Endothelial cell of umbilical vein (primary cell): ENCODE results near the gene NTN4. TPM values are rescaled to one million over a fixed set of nuclear protein-coding genes. Genes with fewer than 3 reads are reported as not detected.

Experiments used
- BruUV-seq: library from RNA; stranded (reverse); fragments of 400-500 nt; replicated peaks from 2 replicates; lab custom pipeline; 2021; lab: Mats Ljungman, UMichigan
- CTCF ChIA-PET: fragments of 300-600, 350-600 bp; sonication (Branson Sonifier 250); formaldehyde crosslinking; loops from one replicate; lab custom pipeline; 2021; ENCODE audit warnings: antibody characterized with exemption, inconsistent platforms; lab: Charles Lee
- POLR2A ChIA-PET: fragments of 300-600, 350-600 bp; sonication (Branson Sonifier 250); formaldehyde crosslinking; loops from one replicate; lab custom pipeline; 2021; ENCODE audit warnings: antibody characterized with exemption, inconsistent platforms; lab: Charles Lee
- DNase-seq: peaks from one replicate; pipeline ENCODE4 v3.0.0-alpha.2; 2011; ENCODE audit warnings: low read depth, low spot score
- FAIRE-seq: peaks from 2 replicates; lab custom pipeline; 2011; peaks lifted over from hg19 to GRCh38; lab: Jason Lieb, UNC
- H2AFZ ChIP-seq: 2 replicates; pipeline ENCODE4 v1.6.0; 2012; ENCODE audit warnings: low read depth, low read length, control low read depth, inconsistent platforms
- H3K27ac ChIP-seq: 2 replicates; pipeline ENCODE4 v1.5.1; 2011; ENCODE audit warnings: low read depth, mild to moderate bottlenecking, control low read depth, low read length, moderate library complexity; ENCODE audit not compliant: insufficient read depth
- H3K27me3 ChIP-seq, 2 experiments: 2 replicates each; pipeline versions ENCODE4 v1.6.0 to v1.6.1; 2011; ENCODE audit warnings: low read length in 2 of 2, mixed read lengths in 1 of 2; ENCODE audit not compliant: control insufficient read depth in 2 of 2, insufficient read depth in 2 of 2
- H3K36me3 ChIP-seq, 2 experiments: 2 replicates in 1 of 2; 3 replicates in 1 of 2; pipeline ENCODE4 v1.5.1; 2011; ENCODE audit warnings: low read length in 2 of 2, mild to moderate bottlenecking in 1 of 2, moderate library complexity in 1 of 2; ENCODE audit not compliant: control insufficient read depth in 2 of 2, insufficient read depth in 2 of 2; ENCODE audit errors: extremely low read depth in 1 of 2
- H3K4me1 ChIP-seq: 3 replicates; pipeline ENCODE4 v1.5.1; 2011; ENCODE audit warnings: mild to moderate bottlenecking, low read length; ENCODE audit not compliant: control insufficient read depth, insufficient read depth; ENCODE audit errors: extremely low read depth
- H3K4me2 ChIP-seq: 2 replicates; pipeline ENCODE4 v1.6.1; 2011; ENCODE audit warnings: low read length, control low read depth, mixed read lengths; ENCODE audit not compliant: insufficient read depth
- H3K4me3 ChIP-seq, 3 experiments: fragments of 200-600 bp in 1 of 3; sonication (generic), shearing (Covaris generic) in 1 of 3; replicated peaks in 1 of 3; 2 replicates each; pipeline ENCODE4 v1.5.1; 2011 to 2016; ENCODE audit warnings: control low read depth in 3 of 3, low read length in 3 of 3, mild to moderate bottlenecking in 2 of 3, inconsistent platforms in 1 of 3, low read depth in 1 of 3, moderate library complexity in 1 of 3; ENCODE audit not compliant: insufficient read depth in 1 of 3
- H3K79me2 ChIP-seq: 2 replicates; pipeline ENCODE4 v1.6.0; 2012; ENCODE audit warnings: low read length, inconsistent platforms; ENCODE audit not compliant: control insufficient read depth, insufficient read depth
- H3K9ac ChIP-seq: replicated peaks from 2 replicates; pipeline ENCODE3; 2011; ENCODE audit warnings: low read length, control low read depth; ENCODE audit not compliant: insufficient read depth; ENCODE audit errors: extremely low read depth
- H3K9me1 ChIP-seq: replicated peaks from 3 replicates; pipeline ENCODE4 v1.6.0; 2011; ENCODE audit warnings: mild to moderate bottlenecking, low read length; ENCODE audit not compliant: control insufficient read depth, insufficient read depth; ENCODE audit errors: extremely low read depth
- H3K9me3 ChIP-seq: replicated peaks from 2 replicates; pipeline ENCODE4 v1.5.1; 2012; ENCODE audit warnings: low read length, inconsistent platforms; ENCODE audit not compliant: control insufficient read depth, insufficient read depth
- H4K20me1 ChIP-seq: replicated peaks from 2 replicates; pipeline ENCODE3; 2011; ENCODE audit warnings: mild to moderate bottlenecking, low read length; ENCODE audit not compliant: control insufficient read depth, insufficient read depth; ENCODE audit errors: extremely low read depth
- EZH2 ChIP-seq: IDR thresholded peaks from 2 replicates; pipeline ENCODE4 v1.6.1; 2012; ENCODE audit warnings: borderline replicate concordance, low read depth, mild to moderate bottlenecking, moderate library complexity, low read length, inconsistent platforms; ENCODE audit not compliant: severe bottlenecking
- FOS ChIP-seq: IDR thresholded peaks from 2 replicates; pipeline ENCODE4 v1.6.1; 2011; ENCODE audit warnings: mild to moderate bottlenecking, low read length, moderate library complexity, borderline replicate concordance; ENCODE audit not compliant: insufficient read depth
- GATA2 ChIP-seq: IDR thresholded peaks from 2 replicates; pipeline ENCODE4 v1.7.0; 2011; ENCODE audit warnings: low read depth, mild to moderate bottlenecking, moderate library complexity, mixed read lengths, low read length; ENCODE audit not compliant: insufficient read length, insufficient read depth
- JUN ChIP-seq: IDR thresholded peaks from 2 replicates; pipeline ENCODE4 v1.6.1; 2011; ENCODE audit warnings: borderline replicate concordance, low read depth; ENCODE audit not compliant: insufficient read length, insufficient read depth
- MYC ChIP-seq: IDR thresholded peaks from one replicate; pipeline ENCODE4 v1.6.1; 2011; ENCODE audit warnings: mild to moderate bottlenecking, low read depth, low read length
- POLR2A ChIP-seq: IDR thresholded peaks from 2 replicates; pipeline ENCODE4 v1.6.1; 2012; ENCODE audit warnings: low read depth, mild to moderate bottlenecking, control low read depth, low read length
- POLR2AphosphoS5 ChIP-seq: IDR thresholded peaks from 2 replicates; pipeline ENCODE4 v1.6.1; 2012; ENCODE audit warnings: low read depth, mild to moderate bottlenecking, control low read depth, low read length, moderate library complexity; ENCODE audit not compliant: insufficient read depth
- dilution Hi-C: fragments of 300-500 bp; cut with MboI; formaldehyde crosslinking; loops from one replicate; pipeline ENCODE4 v1.15.0; 2019; ENCODE audit warnings: low sequenced_read_pairs; ENCODE audit not compliant: extremely low pct_ligation_motif_present
- intact Hi-C: fragments of 100-400 bp; cut with micrococcal nuclease; formaldehyde crosslinking; loops from one replicate; pipeline ENCODE4 v1.10.0; 2022
- polyA plus RNA-seq, 4 experiments: library from polyadenylated mRNA; depleted of rRNA in 3 of 4; stranded (reverse) in 3 of 4; unstranded in 1 of 4; fragments of >200 nt; gene quantifications; 2 replicates each; pipeline versions ENCODE4 v1.2.1 to v1.2.3, GENCODE V29; 2011 to 2012; ENCODE audit warnings: missing spikeins in 1 of 4
- total RNA-seq: library from RNA; stranded (reverse); gene quantifications from 2 replicates; pipeline ENCODE4 v1.2.3, GENCODE V29; 2021
- TF ChIP-seq, protein P1 (sequence below), 2 donors: IDR thresholded peaks; 1 replicate in 1 of 2; 2 replicates in 1 of 2; pipeline ENCODE4 v1.5.1; 2011; ENCODE audit warnings: low read length in 2 of 2, mild to moderate bottlenecking in 2 of 2, moderate library complexity in 2 of 2, control low read depth in 1 of 2, inconsistent platforms in 1 of 2, low read depth in 1 of 2; ENCODE audit not compliant: insufficient read depth in 1 of 2; ENCODE audit errors: extremely low read depth in 1 of 2
- TF ChIP-seq, protein P2 (sequence below): IDR thresholded peaks from 2 replicates; pipeline ENCODE4 v1.6.1; 2011; ENCODE audit not compliant: insufficient read depth, insufficient read length

Gene NTN4
- total and polyA plus RNA-seq, 2 donors (not counting 3 experiments of a cell fraction or from before 2014, with no cell fraction given): 120 to 317 TPM

DNA sequence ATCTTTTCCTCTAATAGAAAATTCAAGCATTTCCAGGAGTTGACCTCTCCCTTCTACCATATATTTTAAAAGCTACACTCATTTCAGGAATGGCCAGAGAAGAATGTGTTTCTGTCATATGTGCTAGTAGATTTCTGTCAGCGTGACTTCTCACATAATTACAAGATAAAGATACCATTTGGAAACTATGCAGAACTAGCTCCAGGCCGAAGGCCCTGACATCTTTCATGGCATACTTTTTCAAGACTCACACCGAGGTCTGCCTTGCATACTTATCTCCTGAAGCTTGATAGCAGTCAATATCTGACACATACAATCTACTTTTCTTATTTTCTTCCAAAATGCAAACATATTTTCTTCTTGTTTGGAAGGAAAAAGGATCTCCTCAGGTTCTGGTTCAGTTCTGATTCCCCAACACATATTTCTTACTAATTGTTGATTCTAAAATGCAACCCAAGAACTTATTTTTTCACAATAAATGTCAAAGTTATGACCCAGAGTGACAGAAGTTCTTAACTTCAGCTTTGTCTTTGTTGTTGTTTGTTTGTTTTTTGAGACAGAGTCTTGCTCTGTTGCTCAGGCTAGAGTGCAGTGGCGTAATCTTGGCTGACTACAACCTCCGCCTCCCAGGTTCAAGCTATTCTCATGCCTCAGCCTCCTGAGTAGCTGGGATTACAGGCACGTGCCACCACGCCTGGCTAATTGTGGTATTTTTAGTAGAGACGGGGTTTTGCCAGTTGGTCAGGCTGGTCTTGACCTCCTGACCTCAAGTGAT lies 99.5 kb downstream of the NTN4 start:
- Histone ChIP-seq H3K27me3 (no peaks in the 10 kb centered on the region), H4K20me1 (no peaks in the 10 kb centered on the region), H3K79me2 (no peaks in the 10 kb centered on the region), H3K9me3 (no peaks in the 10 kb centered on the region), H3K4me3 (no peak overlapping the region), H3K27ac (no peak overlapping the region), H3K36me3 (peaks cover 0 to 6% of the 10 kb centered on the region in 2 experiments), H3K4me2 (no peak overlapping the region), H3K4me1 (no peaks in the 10 kb centered on the region), H3K9ac (no peak overlapping the region), H3K9me1 (no peaks in the 10 kb centered on the region), H2AFZ (no peak overlapping the region)
- ChIA-PET CTCF (no interaction called here), POLR2A (no interaction called here)
- TF ChIP-seq POLR2AphosphoS5 (no peak), GATA2 (no peak)
- no peak for FAIRE-seq
- BruUV-seq: no TSS peak
- dilution Hi-C loops: no loop called here
- DNase-seq: no peak
- intact Hi-C loops: no loop called here

DNA sequence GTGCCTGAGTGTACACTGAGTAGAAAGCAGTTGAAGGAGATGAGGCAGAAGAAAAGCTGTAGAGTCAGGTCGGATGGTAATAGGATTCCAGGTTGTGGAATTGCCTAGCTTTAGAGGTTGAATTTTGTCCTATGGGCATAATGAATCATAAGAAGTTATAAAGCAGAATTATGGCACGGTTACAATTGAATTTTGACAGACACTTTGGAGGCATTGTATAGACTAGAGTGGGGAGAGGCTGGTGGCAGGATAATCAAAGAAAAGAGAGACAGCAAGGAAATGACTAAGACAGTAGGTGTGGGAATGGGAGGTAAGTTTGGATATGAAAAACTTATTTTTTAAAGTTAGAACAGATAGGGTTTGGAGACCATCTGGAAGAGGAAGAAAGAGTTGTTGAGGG lies 102.6 kb downstream of the NTN4 start:
- Histone ChIP-seq H3K27me3 (no peaks in the 10 kb centered on the region), H3K4me1 (no peaks in the 10 kb centered on the region), H3K9ac (no peak overlapping the region), H3K4me3 (no peak overlapping the region), H4K20me1 (no peaks in the 10 kb centered on the region), H2AFZ (no peak overlapping the region), H3K79me2 (no peaks in the 10 kb centered on the region), H3K9me3 (no peaks in the 10 kb centered on the region), H3K36me3 (peaks cover 0 to 11% of the 10 kb centered on the region in 2 experiments), H3K9me1 (no peaks in the 10 kb centered on the region), H3K27ac (no peak overlapping the region), H3K4me2 (no peak overlapping the region)
- POLR2A ChIA-PET: no interaction called here
- no peak for FAIRE-seq
- intact Hi-C loops (no loop called here), dilution Hi-C loops (no loop called here)
- CTCF ChIA-PET: interaction anchor here (0.7 kb wide), 1 partner anchor 56 kb away, joined by 3 read pairs; no protein-coding TSS in a partner anchor
- TF ChIP-seq, protein P1, sequence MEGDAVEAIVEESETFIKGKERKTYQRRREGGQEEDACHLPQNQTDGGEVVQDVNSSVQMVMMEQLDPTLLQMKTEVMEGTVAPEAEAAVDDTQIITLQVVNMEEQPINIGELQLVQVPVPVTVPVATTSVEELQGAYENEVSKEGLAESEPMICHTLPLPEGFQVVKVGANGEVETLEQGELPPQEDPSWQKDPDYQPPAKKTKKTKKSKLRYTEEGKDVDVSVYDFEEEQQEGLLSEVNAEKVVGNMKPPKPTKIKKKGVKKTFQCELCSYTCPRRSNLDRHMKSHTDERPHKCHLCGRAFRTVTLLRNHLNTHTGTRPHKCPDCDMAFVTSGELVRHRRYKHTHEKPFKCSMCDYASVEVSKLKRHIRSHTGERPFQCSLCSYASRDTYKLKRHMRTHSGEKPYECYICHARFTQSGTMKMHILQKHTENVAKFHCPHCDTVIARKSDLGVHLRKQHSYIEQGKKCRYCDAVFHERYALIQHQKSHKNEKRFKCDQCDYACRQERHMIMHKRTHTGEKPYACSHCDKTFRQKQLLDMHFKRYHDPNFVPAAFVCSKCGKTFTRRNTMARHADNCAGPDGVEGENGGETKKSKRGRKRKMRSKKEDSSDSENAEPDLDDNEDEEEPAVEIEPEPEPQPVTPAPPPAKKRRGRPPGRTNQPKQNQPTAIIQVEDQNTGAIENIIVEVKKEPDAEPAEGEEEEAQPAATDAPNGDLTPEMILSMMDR (IDR thresholded peaks at IDR 0.05; ENCODE audit: extremely low read depth in 1 of 2, insufficient read depth in 1 of 2, low read depth in 1 of 2, low read length in 2 of 2): no peak
- TF ChIP-seq POLR2AphosphoS5 (no peak), POLR2A (no peak), MYC (no peak), JUN (no peak), FOS (no peak), GATA2 (no peak), EZH2 (no peak)
- TF ChIP-seq, protein P2, sequence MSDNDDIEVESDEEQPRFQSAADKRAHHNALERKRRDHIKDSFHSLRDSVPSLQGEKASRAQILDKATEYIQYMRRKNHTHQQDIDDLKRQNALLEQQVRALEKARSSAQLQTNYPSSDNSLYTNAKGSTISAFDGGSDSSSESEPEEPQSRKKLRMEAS: no peak
- no TSS peak for BruUV-seq
- DNase-seq: no peak
